Fibroblast of lung (primary cell): ENCODE data around the gene ADGRD1.

Experiments
- CTCF ChIP-seq, 2 donors: IDR thresholded peaks in 1 of 2; conservative IDR thresholded peaks in 1 of 2; 1 replicate in 1 of 2; 2 replicates in 1 of 2; pipeline ENCODE4 v1.5.1; 2011 to 2012; ENCODE audit warnings: low read length in 2 of 2, control low read depth in 1 of 2, inconsistent platforms in 1 of 2, low read depth in 1 of 2, mild to moderate bottlenecking in 1 of 2
- EZH2 ChIP-seq: IDR thresholded peaks from 2 replicates; pipeline ENCODE4 v1.5.1; 2012; ENCODE audit warnings: low read length, control low read depth, mild to moderate bottlenecking; ENCODE audit errors: missing control alignments

- no peak for TF ChIP-seq CTCF (conservative IDR thresholded peaks at IDR 0.05 in 1 of 2, IDR thresholded peaks at IDR 0.05 in 1 of 2; ENCODE audit: low read depth in 1 of 2, low read length in 2 of 2)
- TF ChIP-seq EZH2: no peak
These were observed 14.9 kb downstream of the ADGRD1 start for GRCh38 chr12:130968611-130969010.
